HG02943 (cell line): ENCODE measurements around the gene PDCD6IP.

Experiments used
- ATAC-seq: cut with Tn5 transposase; IDR thresholded peaks from one replicate; pipeline ENCODE4 v1.9.1; 2021; ENCODE audit warnings: mild to moderate bottlenecking, low read depth, moderate library complexity; ENCODE audit not compliant: unreplicated experiment

The PDCD6IP gene

DNA sequence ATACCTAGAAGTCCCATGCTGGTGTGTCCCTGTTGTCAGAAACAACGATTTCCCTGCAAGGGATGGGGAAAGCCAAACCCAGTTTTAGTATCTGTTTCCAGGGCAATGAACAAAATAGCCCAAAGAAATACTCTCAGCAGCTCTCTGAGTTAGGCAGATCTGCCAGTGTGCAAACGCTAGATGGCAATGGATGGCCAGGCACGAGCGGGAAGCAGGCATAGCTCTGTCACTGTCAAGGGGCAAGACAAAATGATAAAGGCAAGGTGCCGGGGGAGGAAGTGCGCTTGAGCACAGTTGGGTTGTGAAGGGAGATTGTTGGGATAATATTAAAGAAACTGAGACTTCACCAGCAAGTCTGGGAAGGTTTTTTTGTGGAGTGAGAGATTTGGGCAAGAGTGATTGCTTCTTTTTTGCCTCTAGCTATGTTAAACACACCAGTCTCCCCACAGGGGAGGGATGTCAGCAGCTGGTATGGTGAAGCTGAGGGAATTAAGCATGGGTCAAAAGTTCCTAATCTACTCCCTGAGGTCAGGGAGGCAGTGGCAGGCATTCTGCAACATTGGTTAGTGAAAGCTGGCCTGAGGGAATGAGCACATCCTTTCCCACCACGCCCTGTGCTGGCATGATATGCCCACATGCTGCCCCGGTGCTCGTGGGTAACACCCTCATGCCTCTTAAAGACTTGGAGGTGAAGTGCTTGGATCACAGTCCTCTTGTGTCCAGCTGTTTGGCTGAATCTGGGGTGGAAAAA lies 117.5 kb downstream of the PDCD6IP start:
- ATAC-seq: peak; percentile 75

DNA sequence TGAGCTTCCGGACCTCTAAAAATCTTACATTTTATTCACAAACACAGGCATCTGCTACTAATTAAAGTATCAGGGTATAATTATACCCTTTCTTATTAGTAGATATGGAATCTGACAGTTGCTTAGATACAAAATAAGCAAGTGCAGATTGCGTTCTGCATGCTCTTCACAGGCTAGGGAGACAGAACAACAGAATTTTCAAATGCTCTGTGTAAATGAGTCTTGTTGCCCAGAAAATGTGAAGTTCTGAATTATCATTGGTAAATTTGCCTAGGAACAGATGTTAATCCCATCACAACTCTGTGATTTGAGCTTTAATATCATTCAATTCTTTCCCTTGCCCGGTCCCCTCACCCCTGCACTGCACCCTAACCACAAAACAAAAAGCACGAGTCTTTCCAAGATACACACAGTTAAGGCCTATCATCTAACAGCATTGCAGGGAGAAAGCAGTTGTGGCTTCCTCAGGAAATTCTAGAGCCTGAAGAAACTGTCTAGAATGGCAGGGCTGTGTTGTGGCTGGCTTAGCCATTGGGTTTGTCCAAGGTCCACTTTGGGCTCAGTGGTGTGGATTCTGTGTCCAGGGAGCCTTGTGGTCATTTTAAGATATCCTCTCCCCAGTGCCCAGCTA lies 119.8 kb downstream of the PDCD6IP start:
- ATAC-seq: no peak
